PC-3 (cell line): Measurements from ENCODE around the gene ZNF407. TPM values are rescaled to one million over a fixed set of nuclear protein-coding genes. Genes with fewer than 3 reads are reported as not detected.

Source experiments
- ATAC-seq: fragments of 200-7000 bp; cut with Tn5 transposase; 2 replicates; pipeline ENCODE4 v1.9.1; 2020; ENCODE audit warnings: mild to moderate bottlenecking, moderate library complexity
- BruUV-seq: library from RNA; stranded (reverse); fragments of 400-500 nt; replicated peaks from 2 replicates; lab custom pipeline; 2021; lab: Mats Ljungman, UMichigan
- CTCF ChIA-PET: fragments of 300-600 bp; sonication (Branson Sonifier 250); formaldehyde crosslinking; loops from one replicate; lab custom pipeline; 2022; ENCODE audit warnings: antibody characterized with exemption; lab: Charles Lee
- POLR2A ChIA-PET: fragments of 300-600 bp; sonication (Branson Sonifier 250); formaldehyde crosslinking; loops from one replicate; lab custom pipeline; 2022; ENCODE audit warnings: antibody characterized with exemption; ENCODE audit not compliant: unreplicated experiment; lab: Charles Lee
- DNase-seq: peaks from one replicate; pipeline ENCODE4 v3.0.0-alpha.2; 2015
- H2AFZ ChIP-seq: fragments of 300-600 bp; sonication (generic); 2 replicates; pipeline ENCODE4 v1.6.0; 2016; ENCODE audit warnings: antibody characterized with exemption, low read length
- H3F3A ChIP-seq: fragments of 300-600 bp; sonication (generic); one replicate; pipeline ENCODE4 v1.6.0; 2017; ENCODE audit warnings: antibody characterized with exemption, low read length, control low read depth, mild to moderate bottlenecking; ENCODE audit not compliant: unreplicated experiment
- H3K27ac ChIP-seq: fragments of 300-600 bp; sonication (generic); 2 replicates; pipeline ENCODE4 v1.5.1; 2016; ENCODE audit warnings: mild to moderate bottlenecking, low read length
- H3K27me3 ChIP-seq: fragments of 300-600 bp; sonication (generic); 2 replicates; pipeline ENCODE4 v1.6.1; 2016; ENCODE audit warnings: low read length, mixed read lengths
- H3K36me3 ChIP-seq: fragments of 300-600 bp; sonication (generic); 2 replicates; pipeline ENCODE4 v1.6.1; 2016; ENCODE audit warnings: low read depth, mixed run types, low read length, mixed read lengths
- H3K4me1 ChIP-seq: fragments of 300-600 bp; sonication (generic); 2 replicates; pipeline ENCODE4 v1.5.1; 2016; ENCODE audit warnings: low read length; ENCODE audit not compliant: insufficient read depth
- H3K4me2 ChIP-seq: fragments of 300-600 bp; sonication (generic); 2 replicates; pipeline ENCODE4 v1.6.0; 2016; ENCODE audit warnings: low read length
- H3K4me3 ChIP-seq: fragments of 300-600 bp; sonication (generic); 2 replicates; pipeline ENCODE4 v1.5.1; 2016; ENCODE audit warnings: mild to moderate bottlenecking, low read length, mixed read lengths
- H3K79me2 ChIP-seq: fragments of 300-600 bp; sonication (generic); 2 replicates; pipeline ENCODE4 v1.6.1; 2017; ENCODE audit warnings: low read length, mixed read lengths
- H3K9ac ChIP-seq: fragments of 300-600 bp; sonication (generic); 2 replicates; pipeline ENCODE4 v1.6.0; 2016; ENCODE audit warnings: mild to moderate bottlenecking, low read length
- H3K9me2 ChIP-seq: fragments of 300-600 bp; sonication (generic); replicated peaks from 2 replicates; pipeline ENCODE4 v1.6.1; 2016; ENCODE audit warnings: mixed run types, low read length, mixed read lengths
- H3K9me3 ChIP-seq: fragments of 300-600 bp; sonication (generic); 2 replicates; pipeline ENCODE4 v1.6.1; 2016; ENCODE audit warnings: low read length, mixed read lengths
- H4K20me1 ChIP-seq: fragments of 300-600 bp; sonication (generic); 2 replicates; pipeline ENCODE4 v1.6.1; 2016; ENCODE audit warnings: low read length, mixed read lengths
- CTCF ChIP-seq: fragments of 300-600 bp; sonication (generic); conservative IDR thresholded peaks from 2 replicates; pipeline ENCODE4 v1.5.1; 2017; ENCODE audit warnings: antibody characterized with exemption, low read depth, mild to moderate bottlenecking, low read length
- EZH2 ChIP-seq: fragments of 300-600 bp; sonication (generic); IDR thresholded peaks from one replicate; pipeline ENCODE4 v1.6.1; 2017; ENCODE audit warnings: antibody characterized with exemption, mild to moderate bottlenecking, low read length; ENCODE audit not compliant: unreplicated experiment
- EZH2phosphoT487 ChIP-seq: fragments of 300-600 bp; sonication (generic); IDR thresholded peaks from 2 replicates; pipeline ENCODE4 v1.6.1; 2018; ENCODE audit warnings: mild to moderate bottlenecking, antibody characterized with exemption, low read length, borderline replicate concordance
- intact Hi-C: fragments of 100-400 bp; cut with micrococcal nuclease; formaldehyde crosslinking; loops from 2 replicates; pipeline ENCODE4 v1.9.0; 2023
- total RNA-seq: library from RNA; depleted of rRNA; stranded (reverse); fragments of >200 nt; gene quantifications from 2 replicates; pipeline ENCODE4 v1.2.3, GENCODE V29; 2014

ZNF407 gene
- total RNA-seq, 1 experiment from 2014 or later, result 9.3 TPM

- Histone ChIP-seq H3K9me2 (no peaks in the 10 kb centered on the region), H3K9me3 (no peaks in the 10 kb centered on the region), H3F3A (no peaks in the 10 kb centered on the region), H3K27ac (no peak overlapping the region), H3K27me3 (peaks cover 22% of the 10 kb centered on the region), H2AFZ (no peak overlapping the region), H3K4me3 (no peak overlapping the region), H3K36me3 (no peaks in the 10 kb centered on the region), H3K4me2 (no peak overlapping the region), H3K4me1 (peaks cover 6% of the 10 kb centered on the region; the same call in 1 of the 2 replicates), H3K79me2 (no peaks in the 10 kb centered on the region), H4K20me1 (no peaks in the 10 kb centered on the region), H3K9ac (no peak overlapping the region)
- intact Hi-C loops, result no loop called here
- ChIA-PET POLR2A (no interaction called here), CTCF (no interaction called here)
- ATAC-seq (no peak), DNase-seq (no peak)
- no peak for TF ChIP-seq CTCF
- no peak for TF ChIP-seq EZH2
- TF ChIP-seq EZH2phosphoT487, result no peak
- BruUV-seq, result no TSS peak
Measured at GRCh38 chr18:75107196-75107930, 509.7 kb downstream of the ZNF407 start.

- peaks cover 6% of the 10 kb centered on the region; the same call in 1 of the 2 replicates for H3K4me1 ChIP-seq
- H3K9me2 ChIP-seq, result no peaks in the 10 kb centered on the region
- no peaks in the 10 kb centered on the region for H3K9me3 ChIP-seq
- H3K4me2 ChIP-seq, result no peak overlapping the region
- intact Hi-C loops, result no loop called here
- ChIA-PET POLR2A (interaction anchor here (0.6 kb wide), 1 partner anchor 128 kb away, joined by 6 read pairs; no protein-coding TSS in a partner anchor), CTCF (no interaction called here)
- H3K27ac ChIP-seq, result no peak overlapping the region
- no peaks in the 10 kb centered on the region for H3F3A ChIP-seq
- H3K36me3 ChIP-seq, result no peaks in the 10 kb centered on the region
- no peaks in the 10 kb centered on the region for H4K20me1 ChIP-seq
- BruUV-seq, result no TSS peak
- no peak for DNase-seq
- H3K27me3 ChIP-seq, result peaks cover 22% of the 10 kb centered on the region
- no peak overlapping the region for H2AFZ ChIP-seq
- H3K9ac ChIP-seq, result no peak overlapping the region
- H3K4me3 ChIP-seq, result no peak overlapping the region
- TF ChIP-seq CTCF (no peak), EZH2phosphoT487 (no peak), EZH2 (no peak)
- H3K79me2 ChIP-seq, result no peaks in the 10 kb centered on the region
- no peak for ATAC-seq
Measured at GRCh38 chr18:75107931-75108276, 510.2 kb downstream of the ZNF407 start.
